HG02798 (cell line): ENCODE measurements around the gene TEX35.

Experiments
- ATAC-seq: cut with Tn5 transposase; IDR thresholded peaks from one replicate; pipeline ENCODE4 v1.9.1; 2021; ENCODE audit warnings: mild to moderate bottlenecking; ENCODE audit not compliant: unreplicated experiment, poor library complexity

TEX35 gene

DNA sequence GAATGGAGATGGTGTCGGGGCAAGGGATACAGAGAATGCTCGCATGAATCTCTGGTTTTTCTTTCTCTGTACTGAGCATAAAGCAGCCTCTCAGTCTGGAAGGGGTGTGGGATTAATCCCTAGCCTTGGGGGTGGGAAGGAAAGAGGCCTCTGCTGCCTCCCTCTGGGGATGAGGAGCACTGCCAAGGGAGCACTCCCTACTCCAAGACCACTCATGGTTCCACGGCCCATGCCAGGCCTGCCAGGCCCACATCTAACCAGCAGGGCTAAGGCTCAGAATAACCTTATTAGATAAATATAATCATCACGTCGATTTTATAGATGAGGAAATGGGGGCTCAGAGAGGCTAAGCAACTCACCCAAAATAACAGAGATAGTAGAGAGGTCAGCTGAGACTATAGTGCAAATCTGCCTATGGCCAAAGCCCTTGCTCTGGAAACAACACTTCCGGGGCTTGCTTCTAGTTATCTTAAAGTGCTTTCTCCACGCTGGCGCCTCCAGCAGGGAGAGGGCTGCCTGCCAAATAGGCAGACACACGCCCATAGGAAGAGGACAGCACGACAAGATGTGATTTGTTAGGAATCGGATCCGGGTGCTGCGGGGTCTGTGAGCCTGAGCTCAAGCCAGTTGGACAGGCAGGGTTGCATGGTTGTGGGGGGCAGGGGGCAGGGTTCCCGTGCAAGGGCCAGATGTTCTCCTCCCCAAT lies 522 bp downstream of the TEX35 start:
- ATAC-seq: no peak

- ATAC-seq: no peak
Measured at GRCh38 chr1:178516110-178516509, 3.2 kb downstream of the TEX35 start.

GRCh38 chr1:178518894-178519293 lies 6.0 kb downstream of the TEX35 start:
- ATAC-seq: no peak

GRCh38 chr1:178520803-178521202 lies 7.9 kb downstream of the TEX35 start:
- ATAC-seq: no peak

DNA sequence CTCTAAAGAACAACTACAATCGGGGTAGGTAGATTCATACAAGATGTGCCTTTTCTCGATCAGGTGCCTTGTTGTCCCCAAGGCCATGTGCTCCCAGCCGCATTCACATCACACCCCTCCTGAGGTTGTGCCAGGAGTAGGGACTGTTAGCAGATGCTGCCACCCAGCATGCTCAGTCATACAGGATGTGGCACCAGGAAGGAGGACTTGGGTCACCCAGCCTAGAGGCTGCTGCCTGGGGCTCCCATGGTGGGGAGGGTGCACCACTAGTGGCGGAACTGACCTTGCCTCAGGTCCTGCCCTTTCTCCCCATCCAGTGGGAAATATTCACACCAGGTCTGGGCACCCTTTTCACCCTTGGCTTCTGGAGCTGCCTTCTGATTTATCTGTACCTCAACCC lies 8.3 kb downstream of the TEX35 start:
- no peak for ATAC-seq

- ATAC-seq: no peak
Measured at GRCh38 chr1:178527117-178527516, 14.2 kb downstream of the TEX35 start.

GRCh38 chr1:178528228-178528952 lies 15.5 kb downstream of the TEX35 start:
- no peak for ATAC-seq

GRCh38 chr1:178528953-178529335 lies 16.0 kb downstream of the TEX35 start:
- ATAC-seq: no peak

DNA sequence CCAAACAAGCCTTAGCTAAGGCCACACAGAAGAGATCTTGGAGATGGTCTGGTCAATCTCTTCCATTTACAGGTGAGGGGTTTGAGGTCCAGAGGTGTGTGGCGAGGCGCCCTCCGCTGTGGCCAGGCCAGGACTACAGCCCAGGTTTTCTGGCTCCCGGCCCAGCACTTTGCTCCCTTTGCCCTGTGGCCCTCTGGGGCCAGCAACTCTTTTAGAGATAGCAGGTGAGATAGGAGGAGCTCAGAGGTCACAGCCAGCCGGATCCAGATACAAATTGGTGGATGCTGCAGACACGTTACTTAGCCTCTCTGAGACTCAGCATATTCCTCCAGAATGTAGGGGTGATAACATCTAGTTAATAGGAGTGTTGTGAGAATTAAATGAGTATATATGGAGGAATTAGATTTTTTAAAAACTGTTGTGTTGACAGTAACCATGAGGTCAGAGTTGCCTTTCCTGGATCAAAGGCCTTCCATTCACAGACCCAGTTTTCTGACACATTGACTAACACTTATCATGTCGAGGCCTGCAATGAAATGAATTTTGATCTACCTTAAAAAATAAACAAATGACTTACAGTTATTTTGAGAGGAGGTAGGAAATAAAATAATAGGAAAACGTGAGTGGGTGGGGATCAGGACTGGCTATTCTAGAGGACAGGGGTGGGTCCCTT lies 16.6 kb downstream of the TEX35 start:
- no peak for ATAC-seq

GRCh38 chr1:178530037-178530402 lies 17.1 kb downstream of the TEX35 start:
- ATAC-seq: no peak

GRCh38 chr1:178530502-178530901 lies 17.6 kb downstream of the TEX35 start:
- no peak for ATAC-seq

DNA sequence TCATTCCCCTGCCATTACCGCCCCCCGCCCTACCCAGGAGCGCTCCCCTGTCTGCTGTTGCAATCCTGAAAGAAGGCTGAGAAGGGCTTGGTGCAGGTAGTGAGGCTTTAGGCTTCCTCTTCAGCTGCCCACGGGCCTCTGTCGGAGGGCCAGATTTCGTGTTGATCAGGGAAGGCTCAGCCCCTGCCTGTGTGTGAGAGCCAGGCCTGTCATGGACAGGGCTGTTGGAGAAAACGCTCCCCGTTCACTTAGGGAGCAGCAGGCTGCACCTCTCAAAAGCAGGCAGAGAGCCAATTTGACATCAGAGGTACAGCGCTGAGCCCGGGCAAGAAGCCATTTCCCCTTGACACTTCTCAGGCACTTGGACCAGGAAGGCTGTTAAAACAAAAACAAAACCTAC lies 19.0 kb downstream of the TEX35 start:
- peak; percentile 20 for ATAC-seq

DNA sequence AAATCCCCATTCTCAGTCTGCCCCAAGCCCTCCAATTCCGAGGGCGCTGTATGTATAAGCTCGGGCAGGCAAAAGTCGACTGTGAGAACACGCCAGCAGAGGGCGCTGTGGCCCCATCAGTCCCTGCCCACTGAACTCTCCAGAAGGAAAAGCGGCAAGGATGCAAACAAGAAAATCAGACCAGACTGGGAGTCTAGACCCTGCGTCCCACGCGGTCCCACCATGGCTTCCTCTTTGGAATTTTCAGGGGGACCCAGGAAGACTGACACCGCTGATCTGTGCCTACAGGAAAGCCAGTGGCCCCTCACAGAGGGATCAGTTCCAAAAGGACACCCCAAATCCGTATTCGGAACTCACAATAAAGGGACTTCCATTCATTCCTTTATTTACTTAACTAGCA lies 19.5 kb downstream of the TEX35 start:
- peak; percentile 86 for ATAC-seq

- no peak for ATAC-seq
Measured at GRCh38 chr1:178533121-178533946, 20.4 kb downstream of the TEX35 start.

GRCh38 chr1:178534137-178534868 lies 21.4 kb downstream of the TEX35 start:
- no peak for ATAC-seq

DNA sequence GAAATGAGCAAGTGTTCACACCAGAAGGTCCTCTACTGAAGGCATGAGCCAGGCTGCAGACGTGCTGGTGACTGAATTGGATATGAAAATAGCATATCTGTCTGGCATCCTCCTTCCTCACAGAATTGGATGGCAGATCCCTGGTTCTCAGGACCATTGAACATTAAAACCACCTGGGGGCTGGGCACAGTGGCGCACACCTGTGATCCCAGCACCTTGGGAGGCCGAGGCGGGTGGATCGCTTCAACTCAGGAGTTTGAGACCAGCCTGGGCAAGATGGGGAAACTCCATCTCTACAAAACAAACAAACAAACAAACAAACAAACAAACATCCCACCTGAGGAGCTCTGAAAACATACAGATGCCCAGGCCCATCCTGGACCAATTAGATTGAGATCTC lies 23.4 kb downstream of the TEX35 start:
- ATAC-seq: no peak

- no peak for ATAC-seq
Measured at GRCh38 chr1:178536844-178537371, 24.0 kb downstream of the TEX35 start.

GRCh38 chr1:178537382-178538090 lies 24.6 kb downstream of the TEX35 start:
- no peak for ATAC-seq
